Fibroblast of mammary gland (primary cell): ENCODE data around the gene NEUROD6.

Experiments used
- DNase-seq: peaks from one replicate; pipeline ENCODE4 v3.0.0-alpha.2; 2010; ENCODE audit warnings: low read depth
- H3K4me3 ChIP-seq: 2 replicates; pipeline ENCODE4 v1.5.1; 2011; ENCODE audit warnings: low read depth, mild to moderate bottlenecking, low read length, moderate library complexity; ENCODE audit not compliant: control insufficient read depth
- TF ChIP-seq, protein P1 (sequence below): conservative IDR thresholded peaks from 2 replicates; pipeline ENCODE4 v1.5.1; 2011; ENCODE audit warnings: low read depth, low read length, inconsistent platforms; ENCODE audit not compliant: control insufficient read depth, insufficient read depth

The NEUROD6 gene

GRCh38 chr7:31290601-31291000 lies 49.9 kb downstream of the NEUROD6 start:
- no peak for DNase-seq
- H3K4me3 ChIP-seq = no peak overlapping the region
- TF ChIP-seq, protein P1, sequence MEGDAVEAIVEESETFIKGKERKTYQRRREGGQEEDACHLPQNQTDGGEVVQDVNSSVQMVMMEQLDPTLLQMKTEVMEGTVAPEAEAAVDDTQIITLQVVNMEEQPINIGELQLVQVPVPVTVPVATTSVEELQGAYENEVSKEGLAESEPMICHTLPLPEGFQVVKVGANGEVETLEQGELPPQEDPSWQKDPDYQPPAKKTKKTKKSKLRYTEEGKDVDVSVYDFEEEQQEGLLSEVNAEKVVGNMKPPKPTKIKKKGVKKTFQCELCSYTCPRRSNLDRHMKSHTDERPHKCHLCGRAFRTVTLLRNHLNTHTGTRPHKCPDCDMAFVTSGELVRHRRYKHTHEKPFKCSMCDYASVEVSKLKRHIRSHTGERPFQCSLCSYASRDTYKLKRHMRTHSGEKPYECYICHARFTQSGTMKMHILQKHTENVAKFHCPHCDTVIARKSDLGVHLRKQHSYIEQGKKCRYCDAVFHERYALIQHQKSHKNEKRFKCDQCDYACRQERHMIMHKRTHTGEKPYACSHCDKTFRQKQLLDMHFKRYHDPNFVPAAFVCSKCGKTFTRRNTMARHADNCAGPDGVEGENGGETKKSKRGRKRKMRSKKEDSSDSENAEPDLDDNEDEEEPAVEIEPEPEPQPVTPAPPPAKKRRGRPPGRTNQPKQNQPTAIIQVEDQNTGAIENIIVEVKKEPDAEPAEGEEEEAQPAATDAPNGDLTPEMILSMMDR = no peak
